MM.1S (cell line): Measurements from ENCODE around the gene LEMD3.

ENCODE experiments used
- DNase-seq: peaks from one replicate; pipeline ENCODE4 v3.0.0-alpha.2; 2015
- H2AFZ ChIP-seq: fragments of 300-600 bp; sonication (generic); 2 replicates; pipeline ENCODE4 v1.6.0; 2016; ENCODE audit warnings: antibody characterized with exemption, low read length
- H3F3A ChIP-seq: fragments of 300-600 bp; sonication (generic); 2 replicates; pipeline ENCODE4 v1.6.1; 2016; ENCODE audit warnings: mild to moderate bottlenecking, antibody characterized with exemption, low read length, moderate library complexity, mixed read lengths; ENCODE audit not compliant: insufficient read depth
- H3K27ac ChIP-seq: fragments of 300-600 bp; sonication (generic); 2 replicates; pipeline ENCODE4 v1.5.1; 2016; ENCODE audit warnings: mild to moderate bottlenecking, low read length
- H3K27me3 ChIP-seq: fragments of 300-600 bp; sonication (generic); replicated peaks from 2 replicates; pipeline ENCODE4 v1.6.0; 2016; ENCODE audit warnings: low read length; ENCODE audit not compliant: insufficient read depth
- H3K36me3 ChIP-seq: fragments of 300-600 bp; sonication (generic); replicated peaks from 2 replicates; pipeline ENCODE4 v1.6.1; 2016; ENCODE audit warnings: mild to moderate bottlenecking, low read length, mixed read lengths; ENCODE audit not compliant: insufficient read depth
- H3K4me1 ChIP-seq: fragments of 300-600 bp; sonication (generic); 2 replicates; pipeline ENCODE4 v1.6.1; 2016; ENCODE audit warnings: low read length, mixed read lengths
- H3K4me2 ChIP-seq: fragments of 300-600 bp; sonication (generic); 2 replicates; pipeline ENCODE4 v1.6.0; 2016; ENCODE audit warnings: low read depth, low read length
- H3K4me3 ChIP-seq: fragments of 300-600 bp; sonication (generic); 2 replicates; pipeline ENCODE4 v1.5.1; 2016; ENCODE audit warnings: low read length, mixed read lengths
- H3K79me2 ChIP-seq: fragments of 300-600 bp; sonication (generic); 2 replicates; pipeline ENCODE4 v1.6.1; 2016; ENCODE audit warnings: mixed run types, low read length, mixed read lengths
- H3K9ac ChIP-seq: fragments of 300-600 bp; sonication (generic); 2 replicates; pipeline ENCODE4 v1.6.1; 2016; ENCODE audit warnings: low read length, mixed read lengths
- H3K9me2 ChIP-seq: fragments of 300-600 bp; sonication (generic); replicated peaks from 2 replicates; pipeline ENCODE4 v1.6.1; 2016; ENCODE audit warnings: mild to moderate bottlenecking, low read length, mixed read lengths; ENCODE audit not compliant: insufficient read depth
- H3K9me3 ChIP-seq: fragments of 300-600 bp; sonication (generic); replicated peaks from 2 replicates; pipeline ENCODE4 v1.6.1; 2016; ENCODE audit warnings: mild to moderate bottlenecking, low read length, mixed read lengths; ENCODE audit not compliant: insufficient read depth
- H4K20me1 ChIP-seq: fragments of 300-600 bp; sonication (generic); 2 replicates; pipeline ENCODE4 v1.6.1; 2016; ENCODE audit warnings: mild to moderate bottlenecking, low read length, moderate library complexity, mixed read lengths; ENCODE audit not compliant: insufficient read depth
- CTCF ChIP-seq: fragments of 300-600 bp; sonication (generic); IDR thresholded peaks from 2 replicates; pipeline ENCODE4 v1.5.1; 2016; ENCODE audit warnings: antibody characterized with exemption, low read length, mixed read lengths
- EZH2 ChIP-seq: fragments of 300-600 bp; sonication (generic); optimal IDR thresholded peaks from 2 replicates; pipeline ENCODE3; 2017; ENCODE audit warnings: low read depth, mild to moderate bottlenecking, antibody characterized with exemption, low read length, mixed read lengths
- EZH2phosphoT487 ChIP-seq: fragments of 300-600 bp; sonication (generic); IDR thresholded peaks from 2 replicates; pipeline ENCODE4 v1.6.1; 2018; ENCODE audit warnings: antibody characterized with exemption, low read length

Gene LEMD3

GRCh38 chr12:65182012-65182739 lies 12.8 kb downstream of the LEMD3 start:
- no peak for DNase-seq
- H3K27me3 ChIP-seq = no peaks in the 10 kb centered on the region
- H3K9me2 ChIP-seq = no peaks in the 10 kb centered on the region
- H3K4me3 ChIP-seq = no peak overlapping the region
- no peak overlapping the region for H3K9ac ChIP-seq
- H3K4me1 ChIP-seq = peaks cover 21% of the 10 kb centered on the region
- peaks cover 96% of the 10 kb centered on the region for H3K79me2 ChIP-seq
- H4K20me1 ChIP-seq = peaks cover 29% of the 10 kb centered on the region
- H3F3A ChIP-seq = peaks cover 10% of the 10 kb centered on the region
- H3K36me3 ChIP-seq = no peaks in the 10 kb centered on the region; the same call in 1 of the 2 replicates
- H2AFZ ChIP-seq = no peak overlapping the region
- TF ChIP-seq EZH2 (no peak), EZH2phosphoT487 (no peak), CTCF (no peak)
- no peak overlapping the region for H3K4me2 ChIP-seq
- no peak overlapping the region for H3K27ac ChIP-seq
- no peaks in the 10 kb centered on the region for H3K9me3 ChIP-seq

GRCh38 chr12:65184176-65184857 lies 14.9 kb downstream of the LEMD3 start:
- Histone ChIP-seq H2AFZ (no peak overlapping the region), H3K79me2 (peaks cover 95% of the 10 kb centered on the region), H3K4me3 (no peak overlapping the region), H3K9me3 (no peaks in the 10 kb centered on the region), H4K20me1 (peaks cover 23% of the 10 kb centered on the region), H3K27ac (no peak overlapping the region), H3K9ac (no peak overlapping the region), H3F3A (peaks cover 31% of the 10 kb centered on the region), H3K27me3 (no peaks in the 10 kb centered on the region), H3K36me3 (no peaks in the 10 kb centered on the region; the same call in 1 of the 2 replicates), H3K4me1 (peaks cover 41% of the 10 kb centered on the region), H3K9me2 (no peaks in the 10 kb centered on the region), H3K4me2 (no peak overlapping the region)
- DNase-seq = no peak
- TF ChIP-seq EZH2 (no peak), CTCF (no peak), EZH2phosphoT487 (no peak)

- peaks cover 29% of the 10 kb centered on the region for H4K20me1 ChIP-seq
Observed at GRCh38 chr12:65184858-65185229, 15.5 kb downstream of the LEMD3 start.

More at GRCh38 chr12:65184858-65185229, 15.5 kb downstream of the LEMD3 start:
- no peaks in the 10 kb centered on the region for H3K27me3 ChIP-seq
- H3K9me3 ChIP-seq = no peaks in the 10 kb centered on the region
- H3K4me2 ChIP-seq = no peak overlapping the region
- peaks cover 96% of the 10 kb centered on the region for H3K79me2 ChIP-seq
- TF ChIP-seq CTCF (no peak), EZH2 (no peak)
- H3K9ac ChIP-seq = no peak overlapping the region
- H3K36me3 ChIP-seq = no peaks in the 10 kb centered on the region; the same call in 1 of the 2 replicates
- H3K9me2 ChIP-seq = no peaks in the 10 kb centered on the region
- peaks cover 33% of the 10 kb centered on the region for H3F3A ChIP-seq
- no peak overlapping the region for H3K27ac ChIP-seq
- DNase-seq = no peak
- H3K4me3 ChIP-seq = no peak overlapping the region
- H2AFZ ChIP-seq = no peak overlapping the region
- H3K4me1 ChIP-seq = peaks cover 46% of the 10 kb centered on the region
